HG03103 (cell line): Measurements from ENCODE around the gene PIAS4.

Experiments used
- ATAC-seq: cut with Tn5 transposase; IDR thresholded peaks from one replicate; pipeline ENCODE4 v1.9.1; 2021; ENCODE audit warnings: low read depth; ENCODE audit not compliant: unreplicated experiment

Gene PIAS4

GRCh38 chr19:4018775-4019504 is 11.4 kb downstream of the PIAS4 start:
- no peak for ATAC-seq

DNA sequence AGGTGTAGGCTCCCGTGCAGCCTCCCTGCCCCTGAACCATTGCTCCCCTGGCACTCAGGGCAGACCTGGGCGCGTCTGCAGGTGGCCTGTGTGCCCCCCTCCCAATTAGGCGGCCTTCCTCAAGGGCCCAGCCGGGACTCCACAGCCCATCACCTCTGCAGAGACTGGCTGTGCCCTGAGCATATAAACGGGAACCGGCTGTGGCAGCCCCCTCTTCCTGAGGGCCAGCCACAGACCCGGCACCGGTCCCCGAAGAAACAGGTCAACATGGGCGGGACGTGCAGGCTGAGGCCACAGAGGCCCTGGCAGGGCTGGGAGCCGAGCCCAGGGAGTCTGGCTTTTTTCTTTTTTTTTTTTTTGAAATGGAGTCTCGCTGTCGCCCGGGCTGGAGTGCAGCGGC is 12.0 kb downstream of the PIAS4 start:
- no peak for ATAC-seq

DNA sequence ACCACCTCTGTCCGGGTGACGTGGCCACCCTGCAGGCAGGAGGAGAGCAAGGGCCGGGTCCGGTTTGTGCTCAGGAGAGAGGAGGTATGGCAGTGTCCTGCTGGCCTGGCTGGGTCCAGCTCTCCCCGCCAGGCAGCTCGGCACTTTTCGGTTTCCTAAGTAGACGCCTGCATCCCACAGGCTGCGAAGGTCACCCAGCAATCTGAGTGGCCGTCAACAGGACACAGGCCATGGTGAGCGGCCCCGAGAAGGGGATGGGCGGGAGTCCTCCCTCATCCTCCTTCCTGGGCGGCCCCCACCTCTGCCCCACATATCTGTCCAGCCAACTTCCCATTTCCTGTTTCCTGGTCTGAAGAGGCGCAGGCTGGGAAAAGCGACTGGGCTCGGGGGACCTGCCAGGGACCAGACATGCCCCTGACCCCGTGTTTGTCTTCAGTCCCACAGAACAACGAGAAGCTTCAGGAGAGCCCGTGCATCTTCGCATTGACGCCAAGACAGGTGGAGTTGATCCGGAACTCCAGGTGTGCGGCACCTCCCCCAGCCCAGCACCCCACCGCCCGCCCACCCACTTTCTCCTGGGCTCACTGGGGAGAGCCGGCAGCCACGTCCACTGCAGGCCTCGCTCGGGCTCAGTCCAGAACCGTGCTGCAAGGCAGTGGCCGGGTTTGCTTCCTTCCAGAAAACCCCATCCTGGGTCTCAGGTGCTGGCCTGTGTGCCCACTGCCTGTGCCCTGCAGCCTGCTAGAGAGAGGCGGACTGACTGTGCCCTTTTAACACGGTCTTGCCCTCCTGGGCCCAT is 16.3 kb downstream of the PIAS4 start:
- ATAC-seq = no peak

DNA sequence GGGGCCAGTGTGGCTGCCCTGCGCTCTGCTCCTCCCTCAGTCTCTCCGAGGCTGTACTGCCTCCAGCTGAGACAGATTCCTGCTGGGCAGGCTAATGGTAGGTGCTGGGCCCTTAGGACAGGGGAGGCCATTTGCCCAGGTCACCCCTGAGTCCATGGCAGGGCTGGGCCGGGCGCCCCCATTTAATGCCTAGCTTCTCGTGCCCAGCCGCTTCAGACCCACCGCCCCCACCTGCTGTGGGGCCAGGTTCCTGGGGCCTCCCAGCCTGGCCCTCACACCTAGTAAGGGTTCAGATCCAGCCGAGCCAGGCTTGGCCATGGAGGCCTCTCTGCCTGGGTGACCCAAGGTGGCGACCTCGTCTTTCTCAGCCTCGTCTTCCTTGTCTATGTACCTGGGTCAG is 17.8 kb downstream of the PIAS4 start:
- ATAC-seq = no peak

DNA sequence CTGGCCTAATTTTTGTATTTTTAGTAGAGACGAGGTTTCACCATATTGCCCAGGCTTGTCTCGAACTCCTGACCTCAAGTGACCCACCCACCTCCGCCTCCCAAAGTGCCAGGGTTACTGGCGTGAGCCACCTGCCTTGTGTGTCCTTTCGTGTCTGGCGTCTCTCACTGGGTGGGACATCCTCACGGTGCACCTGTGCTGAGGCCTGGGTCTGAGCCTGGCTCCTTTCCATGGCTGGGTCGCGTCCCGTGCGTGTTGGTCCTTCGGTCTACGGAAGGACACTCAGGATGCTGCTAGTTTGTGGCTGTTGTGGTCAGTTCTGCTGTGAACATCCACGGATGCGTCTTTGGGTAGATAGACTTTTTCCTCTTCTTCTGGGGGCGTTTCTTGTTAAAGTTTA is 19.6 kb downstream of the PIAS4 start:
- ATAC-seq = no peak

- no peak for ATAC-seq
Measured at GRCh38 chr19:4028334-4029246, 21.1 kb downstream of the PIAS4 start.

- no peak for ATAC-seq
Measured at GRCh38 chr19:4029247-4029614, 21.7 kb downstream of the PIAS4 start.

DNA sequence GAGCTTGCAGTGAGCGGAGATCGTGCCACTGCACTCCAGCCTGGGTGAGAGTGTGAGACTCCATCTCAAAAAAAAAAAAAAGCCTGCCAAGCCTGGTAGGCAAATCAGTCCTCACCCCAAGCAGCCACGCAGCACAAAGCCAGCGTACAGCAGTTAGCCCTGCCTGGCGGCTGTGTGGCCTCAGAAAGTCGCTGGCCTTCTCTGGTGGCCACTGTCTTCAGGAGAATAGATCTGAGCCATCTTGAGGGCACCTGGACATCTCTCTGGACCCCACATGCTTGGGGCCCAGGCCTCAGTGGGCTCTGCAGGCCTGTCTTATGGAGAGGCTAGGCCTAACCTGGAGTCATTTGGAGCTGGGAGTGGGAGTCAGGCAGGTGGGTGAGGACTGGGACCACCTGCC is 23.0 kb downstream of the PIAS4 start:
- ATAC-seq = no peak

DNA sequence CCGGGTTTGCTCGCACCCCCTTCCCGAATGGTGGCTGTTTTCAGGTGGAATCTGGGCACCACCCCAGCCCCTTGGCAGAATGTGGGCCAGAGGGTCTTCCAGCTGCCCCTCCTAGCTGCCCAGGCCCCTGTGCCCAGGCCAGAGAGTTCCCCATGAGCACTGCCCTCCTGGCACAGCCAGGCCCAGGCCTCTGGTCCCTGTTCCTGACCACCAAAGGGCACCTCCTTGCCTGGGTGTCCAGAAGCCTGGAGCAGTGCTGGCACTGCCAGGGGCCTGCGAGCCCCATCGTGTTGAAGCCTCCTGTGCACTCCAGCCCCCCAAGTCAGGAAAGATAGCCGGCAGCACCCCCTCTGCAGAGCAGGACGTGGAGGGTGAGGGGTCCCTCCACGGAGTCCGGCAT is 23.4 kb downstream of the PIAS4 start:
- no peak for ATAC-seq

GRCh38 chr19:4031420-4031819 is 23.9 kb downstream of the PIAS4 start:
- no peak for ATAC-seq

DNA sequence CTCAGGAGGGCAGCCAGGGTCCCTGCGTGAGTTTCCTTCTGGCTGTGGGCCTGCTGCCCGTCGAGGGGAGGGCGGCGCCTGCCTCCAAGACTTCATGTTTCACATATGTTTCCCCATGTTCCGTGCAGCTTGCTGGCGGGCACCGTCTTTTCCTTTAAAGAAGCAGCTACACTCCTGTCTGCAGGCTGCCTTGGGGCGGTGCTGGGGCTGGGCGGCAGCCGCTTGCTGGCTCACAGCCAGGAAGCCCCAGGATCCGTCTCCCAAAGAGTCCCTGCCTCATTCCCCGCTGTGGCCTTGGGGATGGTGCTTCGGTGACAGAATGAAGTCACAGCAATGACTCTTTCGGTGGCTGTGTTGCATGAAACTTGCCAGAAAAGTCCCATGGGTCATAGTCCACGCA is 24.9 kb downstream of the PIAS4 start:
- no peak for ATAC-seq

DNA sequence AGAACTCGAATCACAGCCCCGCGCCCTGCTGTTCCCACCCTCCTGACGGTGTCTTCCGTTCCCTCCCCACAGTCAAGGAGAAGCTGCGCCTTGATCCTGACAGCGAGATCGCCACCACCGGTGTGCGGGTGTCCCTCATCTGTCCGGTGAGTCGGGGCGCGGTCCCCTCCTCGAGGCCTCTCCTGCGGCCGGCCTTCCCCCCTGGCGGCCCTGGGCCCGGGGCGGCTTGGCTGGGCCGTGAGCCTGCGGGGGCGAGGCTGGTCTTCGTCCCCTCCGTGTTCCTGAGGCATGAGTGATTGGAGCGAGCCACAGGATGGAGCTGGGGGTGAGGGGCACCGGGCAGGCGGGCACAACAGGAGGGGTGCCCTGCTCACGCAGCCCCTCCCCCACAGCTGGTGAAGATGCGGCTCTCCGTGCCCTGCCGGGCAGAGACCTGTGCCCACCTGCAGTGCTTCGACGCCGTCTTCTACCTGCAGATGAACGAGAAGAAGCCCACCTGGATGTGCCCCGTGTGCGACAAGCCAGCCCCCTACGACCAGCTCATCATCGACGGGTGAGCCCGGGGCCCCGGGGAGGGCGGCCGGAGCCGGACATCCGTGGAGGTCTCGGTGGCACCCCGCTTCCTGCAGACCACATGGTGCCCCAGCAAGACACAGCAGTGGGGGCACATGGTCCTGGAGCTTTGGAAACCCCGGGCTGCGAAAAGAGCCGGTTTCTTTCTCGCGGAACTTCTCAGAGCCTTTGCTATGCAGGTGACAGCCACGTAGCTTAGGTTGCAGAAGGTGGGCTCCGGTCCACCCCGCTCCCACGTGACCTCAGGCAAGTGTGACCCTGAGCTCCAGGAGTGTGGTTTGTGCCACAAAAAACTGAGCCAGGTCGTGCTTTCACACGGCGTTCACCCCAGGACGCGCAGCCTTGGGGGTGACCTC is 25.8 kb downstream of the PIAS4 start:
- no peak for ATAC-seq

DNA sequence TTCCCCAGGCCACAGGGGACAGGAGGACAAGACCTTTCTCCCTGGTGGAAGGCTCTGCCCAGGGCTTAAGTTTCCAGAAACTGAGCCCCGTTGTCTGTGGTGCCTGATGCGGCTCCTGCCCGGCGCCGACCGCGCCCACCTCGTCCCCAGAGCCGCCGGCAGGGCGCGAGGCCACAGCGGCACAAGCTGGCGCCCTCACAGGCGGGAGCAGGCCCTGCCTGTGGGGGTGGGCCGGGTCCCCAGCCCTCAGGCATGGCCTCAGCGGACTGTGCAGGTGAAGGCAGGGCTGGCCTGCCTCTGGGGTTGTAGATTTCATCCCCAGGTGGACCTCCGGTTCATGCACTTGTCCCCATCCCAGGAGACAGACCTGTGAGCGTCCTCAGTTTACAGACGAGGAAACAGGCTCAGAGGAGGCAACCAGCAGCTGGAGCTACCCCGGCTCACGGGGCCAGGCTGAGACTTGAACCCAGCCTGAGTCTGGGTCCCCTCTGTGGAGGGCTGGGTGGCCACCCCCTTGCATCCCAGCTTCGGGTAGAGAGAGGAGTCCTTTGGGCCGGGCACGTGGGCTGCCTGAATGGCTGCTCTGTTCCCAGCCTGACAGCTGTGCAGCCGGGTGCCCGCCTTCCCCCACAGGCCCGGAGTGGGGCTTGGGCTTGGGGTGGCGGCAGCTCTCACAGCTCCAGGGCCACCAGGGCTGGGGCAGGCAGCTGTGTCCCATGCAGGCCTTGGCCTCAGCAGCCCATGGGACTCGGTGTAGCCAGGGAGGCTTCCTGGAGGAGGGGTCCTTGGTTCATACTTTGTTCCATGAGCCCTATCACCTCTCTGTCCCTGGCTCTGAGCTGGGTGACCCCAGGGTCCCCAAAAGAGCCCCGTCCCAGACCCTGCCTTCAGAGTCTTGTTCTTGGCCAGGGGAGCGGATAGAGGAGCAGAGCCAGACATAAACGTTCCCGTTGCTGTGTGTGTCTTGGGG is 26.8 kb downstream of the PIAS4 start:
- no peak for ATAC-seq

DNA sequence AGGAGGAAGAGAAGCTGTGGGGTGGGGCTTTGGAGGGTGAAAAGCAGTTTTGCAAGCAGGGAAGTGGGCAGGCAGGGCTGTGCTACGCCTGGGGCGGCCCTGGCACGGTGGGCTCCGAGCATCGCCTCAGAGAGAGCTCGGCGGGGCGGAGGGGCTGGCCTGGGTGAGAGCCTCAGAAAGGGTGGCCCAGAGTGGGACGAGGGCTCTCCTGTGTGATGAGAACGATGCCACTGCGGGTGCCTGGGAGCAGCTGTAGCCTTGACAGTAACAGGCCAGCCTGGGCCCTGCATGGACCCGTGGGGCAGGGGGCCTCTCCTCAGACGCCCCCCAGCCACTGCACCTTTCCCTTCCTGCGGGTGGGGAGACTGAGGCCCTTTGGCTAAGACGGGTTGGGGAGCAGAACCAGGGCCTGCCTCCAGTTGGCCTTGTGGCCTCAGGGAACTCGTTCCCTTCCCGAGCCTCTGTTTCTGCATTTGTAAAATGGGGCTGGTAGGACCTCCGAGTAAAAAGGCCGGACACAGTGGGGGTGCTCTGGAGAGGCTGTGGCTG is 27.6 kb downstream of the PIAS4 start:
- ATAC-seq = no peak

DNA sequence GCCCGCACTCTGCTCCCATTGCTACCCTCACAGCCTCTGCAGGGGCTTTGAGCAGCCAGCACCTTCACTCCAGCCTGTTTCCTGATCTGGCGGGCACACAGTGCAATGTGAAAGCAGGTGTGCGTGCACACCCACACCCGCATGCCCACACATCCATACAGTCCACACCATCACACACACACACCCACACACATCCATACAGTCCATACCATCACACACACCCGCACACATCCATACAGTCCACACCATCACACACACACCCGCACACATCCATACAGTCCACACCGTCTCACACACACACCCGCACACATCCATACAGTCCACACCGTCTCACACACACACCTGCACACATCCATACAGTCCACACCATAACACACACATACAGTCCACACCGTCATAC is 28.0 kb downstream of the PIAS4 start:
- no peak for ATAC-seq

- no peak for ATAC-seq
Measured at GRCh38 chr19:4036576-4037300, 29.2 kb downstream of the PIAS4 start.

- no peak for ATAC-seq
Measured at GRCh38 chr19:4037301-4037949, 29.9 kb downstream of the PIAS4 start.

DNA sequence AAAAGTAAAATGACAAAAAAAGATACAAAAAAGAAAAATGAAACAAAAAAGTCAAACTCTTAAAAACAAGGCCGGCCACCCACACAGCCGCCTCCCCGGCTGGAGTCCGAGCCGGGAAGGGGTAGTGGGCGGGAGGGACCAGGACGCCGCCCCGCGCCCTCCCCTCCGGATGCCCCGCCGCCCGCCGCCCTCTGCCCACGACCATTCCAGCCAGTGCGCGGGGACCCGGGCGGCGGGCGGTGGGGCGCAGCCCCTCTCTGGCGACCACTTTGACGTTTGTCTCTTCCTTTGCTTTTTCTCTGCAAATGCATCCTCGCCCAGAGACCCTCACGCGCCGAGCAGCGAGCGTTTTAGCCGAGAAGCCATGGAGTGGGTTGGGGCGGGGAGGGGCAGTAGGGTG is 30.5 kb downstream of the PIAS4 start:
- ATAC-seq = no peak
